SU-DHL-6 (cell line): ENCODE data around the gene PPA2.

ENCODE experiments used
- CTCF ChIP-seq: fragments of 200-600 bp; sonication (generic); IDR thresholded peaks from one replicate; pipeline ENCODE4 v1.5.1; 2017; ENCODE audit warnings: antibody characterized with exemption, mild to moderate bottlenecking, low read length, moderate library complexity; ENCODE audit not compliant: insufficient read depth, poor library complexity, severe bottlenecking
- EZH2phosphoT487 ChIP-seq: fragments of 200-600 bp; sonication (generic), shearing (Covaris generic); conservative IDR thresholded peaks from 2 replicates; pipeline ENCODE4 v1.6.1; 2018; ENCODE audit warnings: mild to moderate bottlenecking, antibody characterized with exemption, low read length, moderate library complexity, mixed read lengths

GRCh38 chr4:105504744-105505143 is 30.9 kb upstream of the PPA2 start:
- TF ChIP-seq CTCF (no peak), EZH2phosphoT487 (no peak)
